HG03196 (cell line): ENCODE results near the gene MC1R.
"Not testable (repeated sequence)": the region's sequence is repeated elsewhere in the genome, so short reads cannot be mapped to it uniquely, and the experiment has no call there.

Experiments used
- ATAC-seq: cut with Tn5 transposase; IDR thresholded peaks from one replicate; pipeline ENCODE4 v1.9.1; 2021; ENCODE audit not compliant: unreplicated experiment

Gene MC1R

DNA sequence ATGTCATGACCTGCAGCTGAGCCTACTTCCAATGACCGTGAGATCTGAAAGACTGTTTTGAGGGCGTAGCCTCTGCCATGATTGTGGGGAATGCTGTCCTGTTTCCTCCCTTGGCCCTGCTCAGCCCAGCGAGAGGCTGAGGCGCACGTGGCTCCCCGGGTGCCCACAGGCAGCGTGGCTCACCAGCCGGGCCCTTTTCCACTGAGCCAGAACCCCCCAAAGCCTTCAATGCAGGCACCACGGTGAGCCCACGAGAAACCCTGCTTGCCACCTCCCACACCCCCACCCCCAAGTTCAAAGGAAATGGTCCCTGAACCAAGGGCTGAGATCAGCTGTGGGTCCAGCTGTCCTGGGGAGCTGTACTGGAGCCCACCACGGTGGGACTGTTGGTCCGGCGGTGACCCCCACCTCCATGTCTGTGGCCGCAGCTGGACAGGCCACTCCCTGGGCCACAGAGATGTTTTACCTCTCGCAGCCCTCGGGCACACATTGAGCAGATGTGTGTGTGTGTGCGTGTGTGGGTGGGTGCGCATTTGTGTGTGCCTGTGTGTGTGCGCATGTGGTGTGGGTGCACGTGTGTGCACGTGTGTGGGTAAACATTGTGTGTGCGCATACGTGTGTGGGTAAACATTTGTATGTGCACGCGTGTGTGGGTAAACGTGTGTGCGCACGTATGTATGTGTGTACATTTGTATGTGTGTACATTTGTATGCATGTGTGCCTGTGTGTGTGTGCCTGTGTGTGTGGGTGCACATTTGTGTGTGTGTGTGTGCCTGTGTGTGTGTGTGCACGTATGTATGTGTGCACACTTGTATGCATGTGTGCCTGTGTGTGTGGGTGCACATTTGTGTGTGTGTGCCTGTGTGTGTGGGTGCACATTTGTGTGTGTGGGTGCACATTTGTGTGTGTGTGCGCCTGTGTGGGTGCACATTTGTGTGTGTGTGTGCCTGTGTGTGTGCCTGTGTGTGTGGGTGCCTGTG is 5.0 kb upstream of the MC1R start:
- ATAC-seq, result no peak

DNA sequence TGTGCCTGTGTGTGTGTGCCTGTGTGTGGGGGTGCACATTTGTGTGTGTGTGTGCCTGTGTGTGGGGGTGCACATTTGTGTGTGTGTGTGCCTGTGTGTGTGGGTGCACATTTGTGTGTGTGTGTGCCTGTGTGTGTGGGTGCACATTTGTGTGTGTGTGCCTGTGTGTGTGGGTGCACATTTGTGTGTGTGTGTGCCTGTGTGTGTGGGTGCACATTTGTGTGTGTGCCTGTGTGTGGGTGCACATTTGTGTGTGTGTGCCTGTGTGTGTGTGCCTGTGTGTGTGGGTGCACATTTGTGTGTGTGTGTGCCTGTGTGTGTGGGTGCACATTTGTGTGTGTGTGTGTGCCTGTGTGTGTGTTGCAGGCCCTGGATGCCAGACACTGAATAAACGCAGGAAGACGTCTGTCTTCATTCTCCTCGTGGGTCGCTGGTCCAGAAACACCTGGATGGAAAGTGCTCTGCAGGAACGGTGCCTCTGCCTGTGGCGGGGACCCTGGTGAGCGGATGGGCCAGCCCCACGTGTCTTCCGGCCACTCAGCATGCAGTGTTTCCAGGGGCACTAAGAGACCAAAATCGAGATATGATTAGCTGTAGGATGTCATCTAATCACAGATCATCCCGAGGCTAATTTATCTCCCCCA is 3.9 kb upstream of the MC1R start:
- ATAC-seq, result not testable (repeated sequence)

DNA sequence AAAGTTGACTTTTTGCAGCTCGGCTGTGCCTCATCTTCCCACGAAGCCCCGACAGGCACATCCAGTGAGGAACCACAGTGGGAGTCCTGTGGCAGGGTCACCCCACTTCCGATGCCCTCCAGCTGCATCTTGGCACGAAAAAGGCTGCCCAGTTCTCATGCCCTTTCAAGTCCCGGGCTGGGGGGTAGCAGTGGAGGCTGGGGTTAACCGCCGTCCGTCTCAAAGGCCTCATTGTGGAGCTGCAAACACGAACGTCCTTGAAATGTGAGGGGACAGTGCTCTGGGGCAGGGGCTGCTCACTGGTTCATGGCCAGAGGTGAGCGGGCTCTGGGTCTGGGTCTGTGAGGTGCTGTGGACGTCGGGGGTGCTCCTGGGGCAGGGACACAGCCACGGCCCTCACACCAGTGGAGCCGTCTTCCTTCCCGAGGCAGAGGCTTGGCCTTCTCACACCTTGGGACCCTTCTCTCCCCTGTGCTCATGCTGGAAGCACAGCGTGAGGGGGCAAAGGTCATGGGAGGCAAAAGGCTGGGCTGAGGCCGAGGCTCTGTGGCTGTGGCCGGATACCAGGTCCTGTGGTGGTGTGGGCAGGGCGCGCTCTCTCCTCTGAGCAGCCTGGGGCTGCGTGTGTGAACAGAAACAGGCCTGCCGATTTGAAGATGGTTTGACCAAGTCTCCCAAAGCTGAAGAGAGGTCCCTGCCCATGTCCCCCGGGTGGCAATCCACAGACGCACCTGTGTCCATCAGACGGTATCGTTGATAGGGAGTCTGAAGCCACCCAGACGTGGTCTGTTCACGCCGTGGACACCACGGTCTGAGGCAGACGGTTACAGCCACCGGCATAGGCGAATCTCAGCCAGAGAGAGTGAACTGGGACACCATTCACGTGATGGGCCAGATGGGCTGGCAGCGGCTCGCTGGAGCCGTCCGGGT is 3.1 kb upstream of the MC1R start:
- ATAC-seq, result no peak

DNA sequence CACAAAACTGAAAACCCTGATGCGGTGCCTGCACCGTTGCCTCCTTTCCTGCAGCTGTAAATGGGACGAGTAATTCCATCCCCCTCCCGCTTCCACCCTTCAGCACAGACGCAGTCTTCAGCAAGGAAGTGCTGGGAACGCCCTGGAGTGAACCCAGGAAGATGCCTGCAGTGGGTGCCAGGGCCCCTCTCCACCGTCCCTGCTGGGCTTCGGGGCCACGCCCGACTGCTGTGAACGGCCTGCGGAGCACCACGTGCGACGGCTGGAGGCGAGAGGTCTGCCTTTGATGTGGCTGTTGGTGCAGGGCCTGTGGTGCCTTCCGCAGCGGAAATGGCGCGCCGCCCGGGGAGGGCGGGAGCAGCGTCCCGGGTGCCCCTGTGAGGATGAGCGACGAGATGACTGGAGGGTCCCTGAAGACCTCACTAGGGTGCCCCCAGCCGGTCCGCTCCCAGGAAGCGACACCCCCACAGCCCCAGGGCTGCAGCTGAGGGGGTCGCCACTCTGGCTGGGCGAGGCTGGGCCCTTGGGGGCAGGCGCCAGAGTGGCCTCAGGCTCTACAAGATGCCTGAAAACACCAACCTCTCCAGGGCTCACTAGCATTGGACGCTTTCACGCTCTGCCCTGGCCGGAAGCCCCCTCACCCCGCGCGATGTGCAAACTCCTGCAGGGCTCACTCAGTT is 749 bp upstream of the MC1R start:
- ATAC-seq, result peak; percentile 67

DNA sequence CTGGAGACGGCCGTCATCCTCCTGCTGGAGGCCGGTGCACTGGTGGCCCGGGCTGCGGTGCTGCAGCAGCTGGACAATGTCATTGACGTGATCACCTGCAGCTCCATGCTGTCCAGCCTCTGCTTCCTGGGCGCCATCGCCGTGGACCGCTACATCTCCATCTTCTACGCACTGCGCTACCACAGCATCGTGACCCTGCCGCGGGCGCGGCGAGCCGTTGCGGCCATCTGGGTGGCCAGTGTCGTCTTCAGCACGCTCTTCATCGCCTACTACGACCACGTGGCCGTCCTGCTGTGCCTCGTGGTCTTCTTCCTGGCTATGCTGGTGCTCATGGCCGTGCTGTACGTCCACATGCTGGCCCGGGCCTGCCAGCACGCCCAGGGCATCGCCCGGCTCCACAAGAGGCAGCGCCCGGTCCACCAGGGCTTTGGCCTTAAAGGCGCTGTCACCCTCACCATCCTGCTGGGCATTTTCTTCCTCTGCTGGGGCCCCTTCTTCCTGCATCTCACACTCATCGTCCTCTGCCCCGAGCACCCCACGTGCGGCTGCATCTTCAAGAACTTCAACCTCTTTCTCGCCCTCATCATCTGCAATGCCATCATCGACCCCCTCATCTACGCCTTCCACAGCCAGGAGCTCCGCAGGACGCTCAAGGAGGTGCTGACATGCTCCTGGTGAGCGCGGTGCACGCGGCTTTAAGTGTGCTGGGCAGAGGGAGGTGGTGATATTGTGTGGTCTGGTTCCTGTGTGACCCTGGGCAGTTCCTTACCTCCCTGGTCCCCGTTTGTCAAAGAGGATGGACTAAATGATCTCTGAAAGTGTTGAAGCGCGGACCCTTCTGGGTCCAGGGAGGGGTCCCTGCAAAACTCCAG is 1.1 kb downstream of the MC1R start:
- no peak for ATAC-seq

DNA sequence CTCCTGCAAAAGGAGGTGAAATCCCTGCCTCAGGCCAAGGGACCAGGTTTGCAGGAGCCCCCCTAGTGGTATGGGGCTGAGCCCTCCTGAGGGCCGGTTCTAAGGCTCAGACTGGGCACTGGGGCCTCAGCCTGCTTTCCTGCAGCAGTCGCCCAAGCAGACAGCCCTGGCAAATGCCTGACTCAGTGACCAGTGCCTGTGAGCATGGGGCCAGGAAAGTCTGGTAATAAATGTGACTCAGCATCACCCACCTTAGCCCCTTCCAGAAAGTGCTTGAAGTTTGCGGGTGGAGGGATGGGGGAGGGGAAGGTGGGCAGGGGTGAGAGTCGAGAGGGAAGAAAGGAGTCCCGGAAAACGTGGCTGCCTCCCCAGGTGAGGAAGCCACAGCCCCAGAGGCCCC is 2.1 kb downstream of the MC1R start:
- ATAC-seq, result no peak

DNA sequence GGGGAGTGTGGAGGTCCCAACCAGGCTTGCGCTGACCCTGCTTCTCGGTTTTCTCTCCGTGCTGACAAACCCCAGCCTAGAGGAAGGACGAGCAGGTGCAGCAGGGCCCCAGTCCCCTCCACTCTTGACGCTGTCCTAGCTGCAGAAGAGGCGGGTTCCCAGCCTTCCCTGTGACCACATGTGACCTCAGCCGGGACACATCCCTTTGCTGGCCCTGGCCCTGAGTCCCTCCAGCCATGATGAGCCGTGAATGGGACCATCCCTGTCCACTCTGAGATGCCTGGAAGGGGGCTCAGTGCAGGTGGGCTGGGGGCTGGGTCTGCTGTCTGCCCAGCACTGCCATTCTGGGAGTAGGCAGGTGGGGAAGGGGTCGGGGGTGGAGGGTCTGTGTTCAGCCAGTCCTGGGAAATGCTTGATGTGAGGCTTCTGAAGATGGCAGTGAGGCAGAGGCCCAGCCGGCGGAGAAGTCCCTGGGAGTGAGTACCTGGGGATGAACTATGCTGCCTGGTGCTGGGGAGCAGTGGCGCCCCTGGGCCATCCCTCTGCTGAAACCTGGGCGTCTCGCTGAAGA is 2.6 kb downstream of the MC1R start:
- ATAC-seq, result no peak

DNA sequence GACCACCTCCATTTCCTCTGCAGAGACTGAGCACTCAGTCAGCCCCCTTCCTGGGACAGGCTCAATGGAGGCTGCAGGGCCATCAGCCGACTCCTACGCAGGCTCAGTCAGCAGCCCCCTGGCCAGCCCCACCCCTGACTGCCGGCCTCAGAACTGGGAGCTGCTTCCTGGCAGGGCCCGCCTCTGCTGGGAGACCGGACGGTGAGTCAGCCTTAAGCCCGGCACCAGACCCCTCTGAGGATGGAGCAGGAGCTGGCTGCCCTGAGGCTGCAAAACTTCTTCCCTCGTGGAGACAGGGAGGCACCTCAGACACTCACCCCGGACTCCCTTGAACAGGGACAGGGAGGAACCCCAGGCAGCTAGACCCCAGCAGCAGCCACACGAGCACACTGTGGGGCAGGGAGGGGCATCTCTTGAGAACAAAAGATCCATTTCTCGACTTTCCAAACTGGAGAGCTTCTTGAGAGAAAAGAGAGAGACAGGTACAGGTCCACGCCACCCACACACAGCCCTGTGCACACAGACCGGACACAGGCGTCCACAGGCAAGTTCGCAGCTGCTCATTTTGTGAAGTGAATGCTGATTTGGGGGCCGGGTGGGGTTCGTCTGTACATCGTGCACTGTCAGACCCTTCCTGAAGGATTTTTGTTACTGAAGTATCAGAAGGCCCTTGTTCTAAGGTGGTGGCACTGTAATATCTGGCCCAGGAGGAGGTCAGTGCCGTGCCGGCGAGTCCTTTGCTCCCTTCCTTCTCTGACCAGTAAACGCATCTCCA is 3.2 kb downstream of the MC1R start:
- ATAC-seq, result no peak

DNA sequence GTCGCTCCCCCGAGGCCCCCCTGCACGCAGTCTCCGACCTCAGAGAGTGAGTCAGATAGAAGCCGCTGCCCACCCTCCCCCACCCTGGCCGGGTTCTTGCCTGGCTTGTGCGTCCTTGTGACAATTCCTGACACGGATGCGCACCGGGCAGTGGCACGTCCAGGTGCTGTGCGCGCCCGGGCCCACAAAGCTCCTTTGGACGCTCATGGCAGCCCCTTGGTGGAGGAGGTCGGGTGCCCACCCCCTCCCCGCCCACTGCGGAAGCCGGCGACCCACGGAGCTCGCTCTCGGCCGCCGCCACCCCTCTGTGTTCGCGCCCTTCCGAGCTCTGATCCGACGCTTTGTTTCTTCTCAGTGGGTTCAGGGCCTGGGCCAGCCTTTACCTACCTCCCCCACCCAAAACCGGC is 3.8 kb downstream of the MC1R start:
- ATAC-seq, result no peak

DNA sequence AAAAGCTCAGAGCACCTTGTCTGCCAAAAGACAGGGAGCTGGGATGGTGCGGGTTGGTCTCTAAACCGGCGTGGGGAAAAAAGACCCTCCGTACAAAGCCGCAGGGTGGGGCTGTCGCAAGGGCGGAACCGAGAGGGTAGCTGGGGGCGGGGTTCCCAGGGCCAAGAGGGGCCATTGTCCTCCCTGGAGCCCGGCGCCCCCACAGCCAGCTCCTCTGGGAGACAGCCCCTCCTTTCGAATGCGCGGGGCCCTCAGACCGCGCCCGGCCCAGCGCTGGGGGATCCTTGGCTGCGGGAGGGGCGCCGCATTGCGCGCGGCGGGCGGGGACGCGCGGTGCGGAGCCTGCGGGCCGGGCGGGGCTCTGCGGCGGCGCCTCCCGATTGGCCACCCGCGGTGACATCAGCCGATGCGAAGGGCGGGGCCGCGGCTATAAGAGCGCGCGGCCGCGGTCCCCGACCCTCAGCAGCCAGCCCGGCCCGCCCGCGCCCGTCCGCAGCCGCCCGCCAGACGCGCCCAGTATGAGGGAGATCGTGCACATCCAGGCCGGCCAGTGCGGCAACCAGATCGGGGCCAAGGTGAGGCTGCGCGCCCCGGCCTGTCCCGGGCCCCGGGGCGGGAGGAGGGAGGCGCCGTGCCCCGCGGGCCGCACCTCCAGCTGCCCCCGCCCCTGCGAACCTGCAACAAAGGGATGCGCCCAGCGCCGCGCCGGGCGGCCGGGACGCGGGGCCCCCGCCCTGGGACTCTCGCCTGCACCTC is 4.4 kb downstream of the MC1R start, which contains the start of gene TUBB3:
TUBB3 (plus strand) TSS at position 459 of the 756 bp plus-strand sequence; CDS start at position 519, 60 bp downstream.
- no peak for ATAC-seq

DNA sequence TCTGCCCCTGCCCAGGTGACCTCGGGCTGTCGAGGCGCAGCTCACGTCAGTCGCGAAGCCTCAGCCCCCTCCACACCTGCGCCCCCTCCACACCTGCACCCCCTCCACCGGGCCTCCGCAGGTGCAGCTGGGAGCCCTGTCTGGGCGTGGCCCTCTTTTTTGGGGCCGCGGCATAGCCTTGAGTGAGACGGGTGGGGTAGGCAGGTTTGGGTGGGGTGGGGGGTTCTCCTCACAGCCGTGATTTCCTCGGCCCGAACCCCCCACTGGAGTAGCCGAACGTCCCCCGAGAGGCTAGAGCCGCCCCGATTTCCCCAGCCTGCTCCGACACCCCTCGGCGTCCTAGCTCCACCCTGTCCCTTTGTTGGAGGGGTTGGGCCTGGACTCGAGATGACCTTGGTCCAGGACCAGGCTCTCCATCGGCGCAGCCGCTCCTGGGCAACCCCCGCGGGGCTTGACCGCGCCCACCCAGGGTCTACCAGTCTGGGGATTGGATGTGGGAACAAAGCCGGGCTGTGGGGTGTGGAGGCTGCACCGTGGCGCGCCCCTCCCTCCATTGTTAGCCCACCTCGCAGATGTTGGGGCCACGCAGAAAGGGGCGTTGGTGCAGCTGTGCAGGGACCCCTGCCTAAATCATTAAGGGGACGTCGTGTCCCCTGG is 5.1 kb downstream of the MC1R start:
- ATAC-seq, result no peak

DNA sequence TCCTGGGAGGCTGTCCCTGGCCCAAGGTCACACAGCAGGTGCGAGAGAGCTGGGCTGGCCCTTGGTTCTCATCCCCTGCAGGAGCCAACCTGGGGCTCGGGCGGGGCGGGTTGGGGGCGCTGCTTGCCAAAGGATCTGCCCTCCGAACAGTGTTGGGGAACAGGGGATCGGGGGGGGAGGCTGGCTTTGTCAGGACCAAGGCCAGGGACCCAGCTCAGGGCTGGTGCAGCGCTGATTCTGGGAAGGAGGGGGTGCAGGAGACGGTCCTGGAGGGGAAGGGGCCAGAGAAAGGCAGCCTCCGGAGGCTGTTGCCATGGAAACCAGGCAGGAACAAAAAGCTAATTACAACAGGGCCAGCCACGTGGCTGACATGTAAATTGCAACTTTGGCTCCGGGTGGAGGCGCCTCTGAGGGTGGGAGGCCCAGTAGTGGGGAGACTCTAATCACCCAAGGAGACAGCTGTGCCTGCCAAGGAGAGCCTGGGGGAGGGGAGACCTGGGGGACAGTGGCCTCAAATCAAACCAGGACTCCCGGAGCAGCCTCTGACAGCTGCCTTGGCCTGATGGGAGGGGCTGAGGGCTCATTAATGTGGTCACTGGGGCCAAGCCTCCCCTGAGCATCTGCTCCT is 5.7 kb downstream of the MC1R start:
- no peak for ATAC-seq

DNA sequence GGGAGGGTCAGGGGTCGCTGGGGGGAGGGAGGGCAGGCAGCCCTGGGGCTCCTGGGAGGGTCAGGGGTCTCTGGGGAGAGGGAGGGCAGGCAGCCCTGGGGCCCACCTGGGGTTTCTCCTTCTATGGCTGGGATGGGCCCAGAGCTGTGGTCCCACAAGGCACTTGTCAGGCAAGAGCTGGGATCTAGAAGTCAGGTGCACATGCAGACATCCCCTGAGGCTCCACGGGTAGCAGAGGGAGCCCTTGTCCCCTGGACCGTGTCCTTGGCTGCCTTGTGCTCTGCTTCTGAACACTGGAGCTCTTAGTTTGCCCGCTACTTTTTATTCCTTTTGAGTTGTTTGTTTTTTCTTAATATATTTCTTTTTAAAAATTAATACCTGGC is 6.3 kb downstream of the MC1R start:
- ATAC-seq, result no peak

DNA sequence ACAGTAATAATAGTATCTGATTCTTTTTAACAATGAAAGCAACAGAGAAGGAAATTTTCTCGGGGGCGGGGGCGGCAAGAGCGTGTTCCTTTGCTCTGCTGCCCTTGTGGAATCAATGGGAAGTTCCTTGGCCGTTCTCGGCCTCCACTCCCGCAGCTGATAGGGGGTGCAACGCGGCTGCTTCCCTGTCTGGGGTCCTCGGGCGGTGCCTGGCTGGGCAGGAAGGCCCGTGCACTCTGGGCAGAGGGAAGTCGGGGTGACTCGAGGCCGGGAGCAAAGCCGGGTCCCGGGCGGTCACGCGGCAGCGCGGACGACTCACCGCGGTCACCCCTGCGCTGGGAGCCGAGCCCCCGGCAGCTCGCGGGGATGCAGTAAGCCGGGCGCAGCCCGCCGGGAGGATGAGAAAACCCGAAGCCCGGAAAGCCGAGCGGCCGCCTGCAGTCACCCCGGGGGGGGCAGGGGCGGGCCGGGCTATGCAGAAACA is 7.0 kb downstream of the MC1R start:
- no peak for ATAC-seq

DNA sequence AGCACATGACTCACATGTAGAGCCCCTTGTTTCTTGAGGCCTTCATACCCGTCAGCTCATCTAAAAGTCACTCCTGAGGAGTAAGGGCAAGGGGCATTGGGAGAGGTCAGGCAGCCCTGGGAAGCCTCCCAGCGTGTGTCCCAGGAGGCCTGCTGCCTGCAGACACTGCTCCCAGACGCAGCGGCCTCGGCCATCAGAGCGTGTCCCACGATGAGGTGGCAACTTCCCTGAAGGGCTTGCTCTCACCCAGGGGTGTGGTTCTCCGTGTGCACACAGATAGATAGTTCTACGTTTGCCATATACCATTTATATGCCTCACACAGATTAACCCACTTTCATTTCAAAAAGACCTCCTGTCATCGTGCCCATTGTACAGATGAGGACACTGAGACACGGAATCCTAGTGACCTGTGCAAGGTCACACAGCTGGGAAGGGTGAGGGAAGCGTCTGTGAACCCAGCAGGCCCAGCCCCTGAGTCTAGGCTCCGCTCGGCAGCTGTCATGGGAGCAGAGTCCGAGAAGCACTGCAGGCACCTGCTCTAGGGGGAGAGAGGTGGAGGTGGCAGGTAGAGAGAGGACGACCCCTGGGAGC is 12.7 kb downstream of the MC1R start:
- ATAC-seq, result no peak

DNA sequence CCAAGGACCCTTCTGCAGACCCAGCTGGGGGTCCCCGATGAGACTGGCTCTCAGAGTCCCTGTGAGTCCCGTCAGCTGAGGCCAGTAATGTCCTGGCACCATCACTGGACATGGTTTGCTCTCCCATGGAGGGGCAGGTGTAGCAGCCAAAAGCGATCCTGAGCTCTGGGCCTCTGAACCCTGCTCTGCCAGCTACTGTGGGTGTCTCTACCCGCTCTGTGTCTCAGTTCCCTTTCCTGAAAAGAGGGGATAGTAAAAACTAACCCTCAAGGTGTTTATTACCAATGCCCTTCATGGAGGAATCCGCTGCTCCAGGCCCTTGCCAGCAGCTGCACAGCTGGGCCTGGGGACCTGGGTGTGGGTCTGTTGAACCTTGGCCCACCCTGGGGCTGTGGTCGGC is 13.3 kb downstream of the MC1R start:
- no peak for ATAC-seq
